Measurements from ENCODE around the gene CCR6.

The CCR6 gene

GRCh38 chr6:167100241-167100674 lies 22.6 kb upstream of the CCR6 start:
- H3K27ac ChIP-seq: no peak overlapping the region
- TF ChIP-seq CTCF (conservative IDR thresholded peaks at IDR 0.05): no peak

- no peak for TF ChIP-seq CTCF (conservative IDR thresholded peaks at IDR 0.05)
Measured at GRCh38 chr6:167102318-167102717, 20.6 kb upstream of the CCR6 start.

GRCh38 chr6:167103041-167103891 lies 19.6 kb upstream of the CCR6 start:
- no peak overlapping the region for H3K27ac ChIP-seq
- no peak for TF ChIP-seq CTCF (conservative IDR thresholded peaks at IDR 0.05)

More at GRCh38 chr6:167102318-167102717, 20.6 kb upstream of the CCR6 start:
- H3K27ac ChIP-seq: no peak overlapping the region

- no peak for TF ChIP-seq CTCF (conservative IDR thresholded peaks at IDR 0.05)
- no peak overlapping the region for H3K27ac ChIP-seq
Measured at GRCh38 chr6:167104388-167104787, 18.5 kb upstream of the CCR6 start.

GRCh38 chr6:167105060-167105459 lies 17.8 kb upstream of the CCR6 start:
- no peak for TF ChIP-seq CTCF (conservative IDR thresholded peaks at IDR 0.05)
- H3K27ac ChIP-seq: no peak overlapping the region

- H3K27ac ChIP-seq: no peak overlapping the region
Measured at GRCh38 chr6:167106406-167106805, 16.5 kb upstream of the CCR6 start.

GRCh38 chr6:167107787-167108186 lies 15.1 kb upstream of the CCR6 start:
- no peak overlapping the region for H3K27ac ChIP-seq
- TF ChIP-seq CTCF (conservative IDR thresholded peaks at IDR 0.05): no peak

More at GRCh38 chr6:167106406-167106805, 16.5 kb upstream of the CCR6 start:
- TF ChIP-seq CTCF (conservative IDR thresholded peaks at IDR 0.05): no peak
